Pancreas (tissue), 10 donors: ENCODE data around the gene ABI3BP. TPM values are rescaled to one million over a fixed set of nuclear protein-coding genes. Genes with fewer than 3 reads are reported as not detected.
A peak's percentile ranks its signal among the peaks of the same experiment; 100 is the strongest.

Experiments used
- ATAC-seq, 4 donors: fragments of 200-7000 bp; cut with Tn5 transposase; one replicate each; pipeline versions ENCODE4 v1.8.0 to v1.9.1; 2020; ENCODE audit warnings: mild to moderate bottlenecking in 4 of 4, moderate library complexity in 4 of 4
- DNase-seq, 6 donors: peaks; one replicate each; pipeline ENCODE4 v3.0.0-alpha.2; 2020
- FAIRE-seq: peaks from 2 replicates; lab custom pipeline; 2012; peaks lifted over from hg19 to GRCh38; lab: Jason Lieb, UNC
- H3K27ac ChIP-seq, 4 donors: fragments of 200-600 bp; sonication (generic); 1 replicate in 3 of 4; 2 replicates in 1 of 4; pipeline versions ENCODE4 v1.5.0 to v1.8.0; 2020
- H3K27me3 ChIP-seq, 4 donors: fragments of 200-600 bp; one replicate each; pipeline ENCODE4 v1.8.0; 2021
- H3K36me3 ChIP-seq, 3 donors: fragments of 200-600 bp; sonication (generic) in 1 of 3; one replicate each; pipeline versions ENCODE4 v1.5.0 to v1.8.0; 2020 to 2021
- H3K4me1 ChIP-seq, 3 donors: fragments of 200-600 bp; one replicate each; pipeline ENCODE4 v1.8.0; 2021
- H3K4me3 ChIP-seq, 4 donors: fragments of 200-600 bp; sonication (generic) in 2 of 4; one replicate each; pipeline versions ENCODE4 v1.5.0 to v1.8.0; 2020 to 2021
- H3K9me3 ChIP-seq, 4 donors: fragments of 200-600 bp; one replicate each; pipeline ENCODE4 v1.8.0; 2021
- WGBS, 2 donors: extraction: QIAGEN DNeasy Blood & Tissue Kit; methylation state at CpG; one replicate each; pipeline ENCODE4 v1.1.7; 2013; 5-methylcytosine and 5-hydroxymethylcytosine counted together
- intact Hi-C, 3 donors: fragments of 100-400 bp; cut with DNase I; formaldehyde crosslinking; loops; one replicate each; pipeline versions ENCODE4 v1.11.1 to v1.14.2; 2022
- polyA plus RNA-seq, 2 donors: library from polyadenylated mRNA; stranded (reverse); fragments of 200-250 nt; gene quantifications; one replicate each; pipeline ENCODE4 v1.2.3, GENCODE V29; 2013
- total RNA-seq, 6 donors: library from RNA; stranded (reverse); fragmentation: NEBNext Ultra II Directional in 4 of 6; extraction: Animal tissue kit (Norgen Biotek cat#: 25700) in 4 of 6; gene quantifications; one replicate each; pipeline versions ENCODE4 v1.2.1 to v1.2.4, GENCODE V29; 2021 to 2023
- TF ChIP-seq, protein P1 (sequence below), 4 donors: fragments of 200-600 bp; sonication (generic) in 3 of 4; IDR thresholded peaks; one replicate each; pipeline versions ENCODE4 v1.5.0 to v1.8.0; 2021; ENCODE audit warnings: antibody characterized with exemption in 4 of 4
- donor health status: healthy with polysubstance abuse.
- donor health status: DM: no; HTN: no; CAD: no; lungs with moderate emphysema.
- donor health status: DM: no; HTN: no; CAD: no.
- donor health status: control.
- donor health status: control.
- donor health status: Bipolar disorder and iron deficiency.
- donor health status: DM: yes; HTN: yes; CAD: no.
- donor health status: DM: no; HTN: no; CAD: no.
- donor health status: DM: no; HTN: no; CAD: no.
- donor health status: DM: yes; HTN: yes; CAD: no.

ABI3BP gene
- total and polyA plus RNA-seq, 8 donors = 2.6 to 25.3 (median 5.8) TPM

DNA sequence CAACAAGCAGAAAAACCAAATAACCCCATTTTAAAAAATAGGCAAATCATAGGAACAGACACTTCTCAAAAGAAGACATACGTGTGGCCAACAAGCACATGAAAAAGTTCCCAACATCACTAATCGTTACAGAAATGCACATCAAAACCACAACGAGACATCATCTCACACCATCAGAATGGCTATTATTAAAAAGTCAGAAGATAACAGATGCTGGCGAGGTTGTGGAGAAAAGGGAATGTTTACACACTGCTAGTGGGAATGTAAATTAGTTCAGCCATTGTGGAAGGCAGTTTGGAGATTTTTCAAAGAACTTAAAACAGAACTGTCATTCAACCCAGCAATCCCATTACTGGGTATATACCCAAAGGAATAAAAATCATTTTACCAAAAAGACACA is 60.7 kb downstream of the ABI3BP start:
- FAIRE-seq (no peak), DNase-seq (no peak), ATAC-seq (no peak)
- H3K4me3 ChIP-seq = no peak overlapping the region
- TF ChIP-seq, protein P1, sequence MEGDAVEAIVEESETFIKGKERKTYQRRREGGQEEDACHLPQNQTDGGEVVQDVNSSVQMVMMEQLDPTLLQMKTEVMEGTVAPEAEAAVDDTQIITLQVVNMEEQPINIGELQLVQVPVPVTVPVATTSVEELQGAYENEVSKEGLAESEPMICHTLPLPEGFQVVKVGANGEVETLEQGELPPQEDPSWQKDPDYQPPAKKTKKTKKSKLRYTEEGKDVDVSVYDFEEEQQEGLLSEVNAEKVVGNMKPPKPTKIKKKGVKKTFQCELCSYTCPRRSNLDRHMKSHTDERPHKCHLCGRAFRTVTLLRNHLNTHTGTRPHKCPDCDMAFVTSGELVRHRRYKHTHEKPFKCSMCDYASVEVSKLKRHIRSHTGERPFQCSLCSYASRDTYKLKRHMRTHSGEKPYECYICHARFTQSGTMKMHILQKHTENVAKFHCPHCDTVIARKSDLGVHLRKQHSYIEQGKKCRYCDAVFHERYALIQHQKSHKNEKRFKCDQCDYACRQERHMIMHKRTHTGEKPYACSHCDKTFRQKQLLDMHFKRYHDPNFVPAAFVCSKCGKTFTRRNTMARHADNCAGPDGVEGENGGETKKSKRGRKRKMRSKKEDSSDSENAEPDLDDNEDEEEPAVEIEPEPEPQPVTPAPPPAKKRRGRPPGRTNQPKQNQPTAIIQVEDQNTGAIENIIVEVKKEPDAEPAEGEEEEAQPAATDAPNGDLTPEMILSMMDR (IDR thresholded peaks at IDR 0.05) = no peak
- WGBS, 2 donors = 51 to 58% methylated on average over 4 of the region's 4 CpGs
- H3K9me3 ChIP-seq = no peaks in the 10 kb centered on the region
- H3K36me3 ChIP-seq = no peaks in the 10 kb centered on the region
- H3K27ac ChIP-seq = no peak overlapping the region
- no peaks in the 10 kb centered on the region for H3K4me1 ChIP-seq
- intact Hi-C loops = no loop called here
- H3K27me3 ChIP-seq = no peaks in the 10 kb centered on the region

DNA sequence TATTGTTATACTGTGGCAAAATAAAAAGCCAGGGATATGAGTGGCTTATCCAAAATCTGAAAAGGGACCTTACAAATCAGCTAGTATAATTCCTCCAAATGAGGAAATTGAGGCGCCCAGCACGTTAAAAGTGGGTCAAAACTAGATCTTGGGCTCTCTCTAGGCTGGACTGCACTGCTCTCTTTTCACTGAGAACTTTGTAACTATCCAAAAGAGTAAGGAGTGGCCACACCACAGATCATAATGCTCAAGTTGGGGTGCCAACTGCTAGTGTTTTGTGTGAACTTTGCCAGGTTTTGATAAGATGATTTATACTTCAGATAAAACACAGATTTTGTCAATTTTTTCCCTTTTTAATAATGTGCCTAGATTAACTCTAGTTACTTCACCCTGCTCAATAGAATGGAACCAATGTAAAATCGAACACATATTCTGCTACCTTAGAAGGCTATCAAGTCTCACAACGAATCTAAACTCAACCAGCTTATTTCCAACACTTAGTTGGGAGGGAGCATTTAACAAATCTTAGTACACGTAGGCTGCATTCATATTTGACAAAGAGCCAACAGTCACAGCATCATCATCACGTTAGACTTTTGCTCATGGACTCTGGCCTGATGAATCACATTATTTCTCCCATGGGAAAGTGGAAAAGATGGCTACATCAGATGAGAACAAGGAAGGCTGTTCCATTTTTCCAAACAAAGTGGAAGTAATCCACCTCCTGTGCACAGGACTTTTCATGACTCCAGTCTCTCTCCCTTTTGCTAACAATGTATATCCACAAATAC is 64.4 kb downstream of the ABI3BP start:
- WGBS, 2 donors = 56 to 63% methylated on average over 6 of the region's 6 CpGs
- Histone ChIP-seq H3K27ac (peak overlapping the region in 1 of 4 donors; percentile 3), H3K4me3 (no peak overlapping the region), H3K4me1 (no peaks in the 10 kb centered on the region), H3K27me3 (no peaks in the 10 kb centered on the region), H3K36me3 (no peaks in the 10 kb centered on the region), H3K9me3 (no peaks in the 10 kb centered on the region)
- intact Hi-C loops = no loop called here
- FAIRE-seq (no peak), DNase-seq (no peak), ATAC-seq (peak in 1 of 4 donors; percentile 41)
- TF ChIP-seq, protein P1 (IDR thresholded peaks at IDR 0.05) = no peak

DNA sequence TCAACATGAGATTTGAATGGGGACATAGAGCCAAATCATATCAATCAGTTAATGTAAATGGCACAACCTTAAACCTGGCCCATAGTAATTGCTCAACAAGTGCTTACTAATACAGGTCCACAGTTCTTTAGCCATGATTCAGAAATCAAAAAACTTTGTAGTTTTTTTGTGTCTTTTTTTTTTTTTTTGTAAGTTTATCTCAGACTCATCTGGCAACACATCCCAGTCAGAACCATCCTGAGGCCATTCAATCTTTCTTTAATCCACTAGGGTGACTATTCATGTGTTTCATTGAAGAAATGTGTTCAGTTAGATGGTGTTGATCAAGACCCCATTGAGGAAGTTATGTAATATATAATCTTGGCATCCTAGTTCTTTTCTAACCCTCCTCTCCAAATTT is 65.4 kb downstream of the ABI3BP start:
- TF ChIP-seq, protein P1 (IDR thresholded peaks at IDR 0.05) = no peak
- intact Hi-C loops = no loop called here
- no peak for DNase-seq
- FAIRE-seq = no peak
- Histone ChIP-seq H3K9me3 (no peaks in the 10 kb centered on the region), H3K36me3 (no peaks in the 10 kb centered on the region), H3K27ac (no peak overlapping the region), H3K27me3 (no peaks in the 10 kb centered on the region), H3K4me1 (no peaks in the 10 kb centered on the region), H3K4me3 (no peak overlapping the region)
- ATAC-seq = no peak

DNA sequence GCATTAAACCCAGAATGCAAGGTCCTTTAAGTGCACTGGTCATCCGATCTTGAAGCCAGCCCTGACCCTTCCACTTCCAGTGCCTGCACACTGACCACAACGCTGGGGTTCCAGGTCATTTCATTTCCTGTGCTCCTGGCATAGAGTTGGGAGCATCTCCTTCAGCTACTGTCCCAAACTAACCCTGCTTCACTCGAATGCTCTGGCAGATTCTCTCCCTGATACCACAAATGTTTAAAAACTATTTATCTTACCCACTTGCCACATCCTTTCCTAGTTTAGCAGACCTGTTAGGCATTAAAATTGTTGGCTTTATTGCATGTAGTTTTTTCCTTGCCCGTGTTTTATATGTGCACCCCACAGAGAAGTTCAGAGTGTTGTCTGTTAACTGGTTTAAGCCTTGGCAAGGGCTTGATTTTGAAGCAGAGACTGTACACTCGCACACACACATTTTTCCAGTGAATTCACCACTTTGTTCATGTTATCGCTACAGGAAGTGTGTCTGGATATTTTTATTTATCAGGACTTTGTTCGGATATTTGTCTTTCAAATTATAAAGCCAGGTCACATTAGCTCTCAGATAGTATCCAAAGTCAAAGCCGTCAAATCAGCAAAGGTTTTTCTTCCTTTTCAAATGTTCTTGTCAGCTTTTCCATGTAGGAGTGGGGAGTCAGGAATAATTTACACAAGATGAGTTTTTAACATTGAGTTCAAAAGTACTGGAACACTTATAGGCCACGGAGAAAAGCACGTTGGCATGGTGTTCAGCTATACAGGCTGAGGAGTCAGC is 77.3 kb downstream of the ABI3BP start:
- H3K36me3 ChIP-seq = no peaks in the 10 kb centered on the region
- 45 to 55% methylated on average over 10 of the region's 10 CpGs for WGBS, 2 donors
- DNase-seq = no peak
- TF ChIP-seq, protein P1 (IDR thresholded peaks at IDR 0.05) = no peak
- peak in 1 of 4 donors; percentile 11 for ATAC-seq
- no peaks in the 10 kb centered on the region for H3K4me1 ChIP-seq
- H3K4me3 ChIP-seq = no peak overlapping the region
- intact Hi-C loops = no loop called here
- no peaks in the 10 kb centered on the region for H3K9me3 ChIP-seq
- no peak for FAIRE-seq
- H3K27me3 ChIP-seq = no peaks in the 10 kb centered on the region
- H3K27ac ChIP-seq = no peak overlapping the region
